ENCODE data around the gene LYST. TPM values are rescaled to one million over a fixed set of nuclear protein-coding genes. Genes with fewer than 3 reads are reported as not detected.
A peak's percentile ranks its signal among the peaks of the same experiment; 100 is the strongest.

LYST gene
- polyA plus RNA-seq, 3 donors = 46.3 to 128 (median 67.9) TPM

GRCh38 chr1:235749755-235750300 lies 116.9 kb downstream of the LYST start:
- H3K27me3 ChIP-seq (ENCODE audit: control insufficient read depth in 2 of 2, insufficient read depth in 2 of 2, low read length in 2 of 2) = no peaks in the 10 kb centered on the region
- H3K79me2 ChIP-seq (ENCODE audit: insufficient read depth, low read length) = peaks cover 48% of the 10 kb centered on the region
- peaks cover 0 to 3% (median 0%) of the 10 kb centered on the region in 3 donors for H3K27me3 Mint-ChIP-seq (ENCODE audit: low read depth in 3 of 3)
- peaks cover 99 to 100% of the 10 kb centered on the region in 2 donors for H3K36me3 ChIP-seq (replicated peaks in 1 of 2; ENCODE audit: control insufficient read depth in 1 of 2, insufficient read depth in 2 of 2, low read length in 2 of 2)
- H3K27ac Mint-ChIP-seq = peak overlapping the region in 3 of 7 donors; percentile 1 to 73 (median 26)
- H4K20me1 ChIP-seq (ENCODE audit: insufficient read depth, low read length) = peaks cover 99% of the 10 kb centered on the region
- peak overlapping the region in 1 of 2 donors; percentile 52 for H3K27ac ChIP-seq (ENCODE audit: low read depth in 1 of 2, low read length in 2 of 2)
- no peak for TF ChIP-seq CTCF (IDR thresholded peaks at IDR 0.05)
- H2AFZ ChIP-seq (ENCODE audit: insufficient read depth, low read depth, low read length, poor library complexity, severe bottlenecking) = no peak overlapping the region
- peaks cover 71 to 83% of the 10 kb centered on the region in 2 donors for H3K36me3 Mint-ChIP-seq
- H3K9me3 ChIP-seq (replicated peaks in 1 of 2; ENCODE audit: control insufficient read depth in 1 of 2, insufficient read depth in 1 of 2, low read length in 2 of 2) = no peaks in the 10 kb centered on the region
- H3K4me3 Mint-ChIP-seq = no peak overlapping the region
- no peak overlapping the region for H3K4me2 ChIP-seq (replicated peaks; ENCODE audit: extremely low read depth, low read length, poor library complexity, severe bottlenecking)
- WGBS (ENCODE audit: insufficient coverage) = no CpG with 5 or more reads among the region's 1 CpG
- peaks cover 0 to 2% of the 10 kb centered on the region in 2 donors for H3K4me1 ChIP-seq (ENCODE audit: control insufficient read depth in 1 of 2, insufficient read depth in 2 of 2, low read length in 2 of 2)
- no peak overlapping the region for H3K9ac ChIP-seq (ENCODE audit: insufficient read depth, low read length, poor library complexity, severe bottlenecking)
- peaks cover 12% of the 10 kb centered on the region for H3K4me1 Mint-ChIP-seq
- DNase-seq = no peak
- no peak overlapping the region for H3K4me3 ChIP-seq (replicated peaks in 1 of 3; ENCODE audit: low read depth in 2 of 3, low read length in 3 of 3)
- intact Hi-C loops (cut with micrococcal nuclease) = loop anchor here in 1 of 2 donors (5.0 to 10.0 kb wide), 2 partner anchors 38 to 55 kb away; no protein-coding TSS in a partner anchor
- no peaks in the 10 kb centered on the region for H3K9me3 Mint-ChIP-seq

- no peaks in the 10 kb centered on the region for H3K9me3 ChIP-seq (replicated peaks in 1 of 2; ENCODE audit: control insufficient read depth in 1 of 2, insufficient read depth in 1 of 2, low read length in 2 of 2)
- no peak overlapping the region for H3K9ac ChIP-seq (ENCODE audit: insufficient read depth, low read length, poor library complexity, severe bottlenecking)
- no CpG with 5 or more reads among the region's 2 CpGs for WGBS (ENCODE audit: insufficient coverage)
- no peak overlapping the region for H3K4me3 Mint-ChIP-seq
- peaks cover 0 to 2% of the 10 kb centered on the region in 2 donors for H3K4me1 ChIP-seq (ENCODE audit: control insufficient read depth in 1 of 2, insufficient read depth in 2 of 2, low read length in 2 of 2)
- H3K27me3 Mint-ChIP-seq (ENCODE audit: low read depth in 3 of 3) = peaks cover 0 to 3% (median 0%) of the 10 kb centered on the region in 3 donors
- H3K4me3 ChIP-seq (replicated peaks in 1 of 3; ENCODE audit: low read depth in 2 of 3, low read length in 3 of 3) = no peak overlapping the region
- H3K4me1 Mint-ChIP-seq = peaks cover 12% of the 10 kb centered on the region
- no peaks in the 10 kb centered on the region for H3K9me3 Mint-ChIP-seq
- H4K20me1 ChIP-seq (ENCODE audit: insufficient read depth, low read length) = peaks cover 99% of the 10 kb centered on the region
- peaks cover 49% of the 10 kb centered on the region for H3K79me2 ChIP-seq (ENCODE audit: insufficient read depth, low read length)
- no peak for DNase-seq
- H3K27ac Mint-ChIP-seq = peak overlapping the region in 3 of 7 donors; percentile 12 to 71 (median 70)
- H3K27ac ChIP-seq (ENCODE audit: low read depth in 1 of 2, low read length in 2 of 2) = peak overlapping the region in 1 of 2 donors; percentile 52
- intact Hi-C loops (cut with micrococcal nuclease) = loop anchor here in 1 of 2 donors (5.0 kb wide), 1 partner anchor 36 kb away; no protein-coding TSS in a partner anchor
- peaks cover 72 to 80% of the 10 kb centered on the region in 2 donors for H3K36me3 Mint-ChIP-seq
- no peak overlapping the region for H3K4me2 ChIP-seq (replicated peaks; ENCODE audit: extremely low read depth, low read length, poor library complexity, severe bottlenecking)
- no peaks in the 10 kb centered on the region for H3K27me3 ChIP-seq (ENCODE audit: control insufficient read depth in 2 of 2, insufficient read depth in 2 of 2, low read length in 2 of 2)
- no peak overlapping the region for H2AFZ ChIP-seq (ENCODE audit: insufficient read depth, low read depth, low read length, poor library complexity, severe bottlenecking)
- no peak for TF ChIP-seq CTCF (IDR thresholded peaks at IDR 0.05)
- peaks cover 99 to 100% of the 10 kb centered on the region in 2 donors for H3K36me3 ChIP-seq (replicated peaks in 1 of 2; ENCODE audit: control insufficient read depth in 1 of 2, insufficient read depth in 2 of 2, low read length in 2 of 2)
Measured at GRCh38 chr1:235748747-235749146, 118.0 kb downstream of the LYST start.

All from CD14-positive monocyte (primary cell).